ENCODE results near the gene TIMM44.
"Not testable (repeated sequence)": the region's sequence is repeated elsewhere in the genome, so short reads cannot be mapped to it uniquely, and the experiment has no call there.

The TIMM44 gene

GRCh38 chr19:7924241-7924640, 19.2 kb downstream of the TIMM44 start:
- no peak for DNase-seq

GRCh38 chr19:7923295-7924191, 19.9 kb downstream of the TIMM44 start:
- DNase-seq = no peak

- DNase-seq = no peak
Observed at GRCh38 chr19:7922836-7923195, 20.6 kb downstream of the TIMM44 start.

- DNase-seq = no peak
Observed at GRCh38 chr19:7921967-7922835, 21.3 kb downstream of the TIMM44 start.

GRCh38 chr19:7921302-7921966, 22.0 kb downstream of the TIMM44 start:
- DNase-seq = no peak

GRCh38 chr19:7920519-7921301, 22.8 kb downstream of the TIMM44 start:
- DNase-seq = peak; percentile 99

GRCh38 chr19:7919610-7920518, 23.6 kb downstream of the TIMM44 start, which contains the start of gene SNAPC2:
Gene SNAPC2 (plus strand): TSS chr19:7920338. CDS start chr19:7920367, 29 bp downstream.
- DNase-seq = peak; percentile 96

GRCh38 chr19:7918615-7919421, 24.6 kb downstream of the TIMM44 start:
- no peak for DNase-seq

- DNase-seq = not testable (repeated sequence)
Observed at GRCh38 chr19:7918062-7918614, 25.3 kb downstream of the TIMM44 start.

- DNase-seq = peak; percentile 59
Observed at GRCh38 chr19:7917267-7918061, 26.0 kb downstream of the TIMM44 start.

- no peak for DNase-seq
Observed at GRCh38 chr19:7916955-7917266, 26.6 kb downstream of the TIMM44 start.

GRCh38 chr19:7916103-7916954, 27.1 kb downstream of the TIMM44 start:
- DNase-seq = peak; percentile 72

- no peak for DNase-seq
Observed at GRCh38 chr19:7915250-7916102, 28.0 kb downstream of the TIMM44 start.

GRCh38 chr19:7914598-7915045, 28.8 kb downstream of the TIMM44 start, which contains the start of gene TGFBR3L:
Gene TGFBR3L (plus strand): TSS chr19:7914830.
- DNase-seq = no peak

GRCh38 chr19:7914099-7914498, 29.4 kb downstream of the TIMM44 start:
- DNase-seq = no peak

GRCh38 chr19:7913652-7914051, 29.8 kb downstream of the TIMM44 start:
- DNase-seq = no peak

Data from stimulated activated CD4-positive, alpha-beta T cell treated with anti-CD3 and anti-CD28 coated beads, Interleukin-1b, Interleukin-23, amount 100 ng/mL, for 48 hours (primary cell).